ENCODE data around the gene KIAA1958. TPM values are rescaled to one million over a fixed set of nuclear protein-coding genes. Genes with fewer than 3 reads are reported as not detected.
"Not testable (repeated sequence)": the region's sequence is repeated elsewhere in the genome, so short reads cannot be mapped to it uniquely, and the experiment has no call there.

The KIAA1958 gene
- total RNA-seq, 4 donors from 2014 or later = 13.1 to 17.2 (median 16.7) TPM

DNA sequence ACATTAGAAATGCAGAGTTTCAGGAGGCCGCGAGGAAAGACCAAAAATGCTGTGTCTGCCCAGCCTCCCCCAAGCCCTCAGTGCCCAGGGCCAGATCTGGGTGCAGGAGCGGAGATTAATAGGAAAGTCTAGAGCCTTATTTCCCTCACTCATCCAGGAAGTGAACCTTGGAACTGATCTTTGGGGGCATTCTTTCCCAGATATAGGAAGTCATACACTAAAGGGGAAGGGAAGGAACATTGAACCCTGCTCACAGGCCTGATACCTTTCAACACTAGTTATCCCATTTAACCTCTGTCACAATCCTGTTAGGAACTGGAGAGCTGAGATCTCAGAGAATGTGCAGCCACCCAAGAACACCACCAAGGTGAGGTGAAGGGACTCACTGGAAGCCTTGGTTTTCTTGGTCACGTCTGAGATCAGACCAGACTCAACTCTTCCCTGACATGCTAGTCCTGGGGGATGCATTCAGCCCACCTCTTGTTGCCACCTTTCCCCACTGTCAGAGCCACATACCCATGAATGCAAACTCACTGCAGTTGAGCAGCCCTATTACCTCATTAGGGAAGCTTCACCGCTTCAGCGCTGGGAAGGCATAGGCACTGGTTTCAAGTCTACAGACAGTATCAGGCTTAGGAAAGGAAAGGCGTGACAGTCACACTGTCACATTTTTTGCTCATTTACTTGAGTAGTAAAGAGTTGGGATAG lies 95.0 kb downstream of the KIAA1958 start:
- Histone ChIP-seq H3K9me3 (no peaks in the 10 kb centered on the region), H3K36me3 (no peaks in the 10 kb centered on the region), H3K4me1 (no peaks in the 10 kb centered on the region), H3K27ac (no peak overlapping the region), H3K4me3 (no peak overlapping the region), H3K27me3 (no peaks in the 10 kb centered on the region)
- TF ChIP-seq POLR2A (IDR thresholded peaks at IDR 0.05) = no peak
- no peak for DNase-seq

DNA sequence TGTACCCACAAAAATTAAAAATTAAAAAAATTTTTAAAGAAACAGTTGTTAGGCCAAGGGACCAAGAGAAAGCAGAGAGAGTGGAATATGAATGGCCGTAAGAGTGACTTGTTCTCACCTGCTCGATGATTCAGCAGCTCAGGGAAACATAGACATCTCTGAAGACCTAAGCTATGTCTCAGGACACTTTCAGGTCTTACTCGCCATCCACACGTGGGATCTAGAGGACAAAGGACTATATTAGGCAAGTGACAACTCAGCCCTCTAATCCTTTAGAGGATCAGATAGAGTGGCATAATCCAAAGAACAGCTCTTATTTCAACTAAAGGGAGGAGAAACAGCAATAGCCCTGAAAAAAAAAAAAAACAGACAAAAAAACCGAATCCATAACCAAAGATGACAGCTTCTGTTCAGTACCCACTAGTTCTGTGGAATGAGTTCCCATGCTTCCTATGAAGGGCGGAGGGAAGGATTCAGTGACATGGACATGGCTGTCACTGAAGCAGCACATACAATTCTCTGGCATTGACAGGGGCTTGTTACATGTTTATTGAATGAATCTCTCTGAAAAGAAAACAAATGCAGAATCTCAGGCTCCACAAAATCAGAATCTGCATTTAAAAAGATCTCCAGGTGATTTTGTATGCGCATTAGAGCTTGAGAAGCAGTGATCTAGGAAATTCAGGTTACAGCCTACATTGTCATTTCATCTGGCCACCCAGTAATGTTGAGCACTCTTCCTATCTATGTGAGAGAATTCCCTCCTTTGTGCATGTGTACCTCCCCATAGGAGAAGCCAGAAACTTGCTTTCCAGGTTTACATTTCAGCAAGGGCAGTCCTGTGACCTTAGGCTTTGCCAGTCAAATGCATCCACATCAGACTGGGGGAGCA lies 96.0 kb downstream of the KIAA1958 start:
- H3K36me3 ChIP-seq = no peaks in the 10 kb centered on the region
- H3K9me3 ChIP-seq = no peaks in the 10 kb centered on the region
- DNase-seq = no peak
- no peaks in the 10 kb centered on the region for H3K4me1 ChIP-seq
- no peaks in the 10 kb centered on the region for H3K27me3 ChIP-seq
- H3K27ac ChIP-seq = no peak overlapping the region
- TF ChIP-seq POLR2A (IDR thresholded peaks at IDR 0.05) (no peak), CTCF (IDR thresholded peaks at IDR 0.05) (no peak)
- no peak overlapping the region for H3K4me3 ChIP-seq

DNA sequence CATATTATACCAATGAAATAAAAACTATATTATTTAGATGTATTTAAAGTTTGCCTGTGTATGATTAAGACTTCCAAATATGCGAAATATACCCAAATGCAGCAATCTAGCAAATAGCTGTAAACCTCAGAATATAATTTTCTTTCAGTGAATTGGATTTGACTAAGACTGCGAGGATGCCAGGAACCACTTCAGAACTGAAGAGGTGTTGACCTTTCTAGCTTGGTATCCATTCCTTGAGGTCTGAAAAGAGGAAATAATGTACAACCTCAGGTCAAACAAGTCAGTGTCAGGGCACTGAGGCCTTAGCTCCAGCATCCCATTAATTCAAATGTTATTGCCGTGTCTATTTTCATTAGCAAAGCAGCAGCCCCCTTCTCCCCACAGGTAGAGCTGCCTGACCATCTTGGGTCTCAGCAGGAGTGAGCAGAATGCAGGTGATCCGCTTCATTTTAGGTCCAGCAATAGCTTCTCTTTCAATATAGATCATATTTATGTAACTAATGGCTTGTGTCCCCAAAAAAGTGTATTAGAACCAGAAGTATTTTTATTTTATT lies 100.0 kb downstream of the KIAA1958 start:
- TF ChIP-seq CTCF (IDR thresholded peaks at IDR 0.05) (no peak), POLR2A (IDR thresholded peaks at IDR 0.05) (no peak)
- H3K27me3 ChIP-seq = no peaks in the 10 kb centered on the region
- no peaks in the 10 kb centered on the region for H3K36me3 ChIP-seq
- H3K9me3 ChIP-seq = no peaks in the 10 kb centered on the region
- H3K4me3 ChIP-seq = no peak overlapping the region
- H3K27ac ChIP-seq = no peak overlapping the region
- DNase-seq = no peak
- H3K4me1 ChIP-seq = no peaks in the 10 kb centered on the region

- DNase-seq, H3K27me3 ChIP-seq, H3K4me1 ChIP-seq, H3K4me3 ChIP-seq, H3K27ac ChIP-seq, H3K9me3 ChIP-seq, H3K36me3 ChIP-seq: not testable (repeated sequence)
Measured at GRCh38 chr9:112591875-112592274, 105.2 kb downstream of the KIAA1958 start.

GRCh38 chr9:112599732-112600131 lies 113.1 kb downstream of the KIAA1958 start:
- DNase-seq = no peak
- TF ChIP-seq CTCF (IDR thresholded peaks at IDR 0.05) (no peak), POLR2A (IDR thresholded peaks at IDR 0.05) (no peak)
- Histone ChIP-seq H3K9me3 (no peaks in the 10 kb centered on the region), H3K36me3 (no peaks in the 10 kb centered on the region), H3K27ac (no peak overlapping the region), H3K4me1 (no peaks in the 10 kb centered on the region), H3K27me3 (no peaks in the 10 kb centered on the region), H3K4me3 (no peak overlapping the region)

GRCh38 chr9:112601636-112602035 lies 115.0 kb downstream of the KIAA1958 start:
- Histone ChIP-seq H3K36me3 (no peaks in the 10 kb centered on the region), H3K27ac (no peak overlapping the region), H3K4me1 (no peaks in the 10 kb centered on the region), H3K4me3 (no peak overlapping the region), H3K27me3 (no peaks in the 10 kb centered on the region), H3K9me3 (no peaks in the 10 kb centered on the region)
- TF ChIP-seq POLR2A (IDR thresholded peaks at IDR 0.05) = no peak
- no peak for TF ChIP-seq CTCF (IDR thresholded peaks at IDR 0.05)
- DNase-seq = no peak

Data from Peyer's patch (tissue), 4 donors.